IMR-90 (cell line): ENCODE results near the gene KRTAP12-1. TPM values are rescaled to one million over a fixed set of nuclear protein-coding genes. Genes with fewer than 3 reads are reported as not detected.

Experiments
- ATAC-seq: fragments of 200-7000 bp; cut with Tn5 transposase; 2 replicates; pipeline ENCODE4 v1.9.1; 2020; ENCODE audit warnings: low read depth, mild to moderate bottlenecking, moderate library complexity
- BruUV-seq: library from RNA; stranded (reverse); fragments of 400-500 nt; replicated peaks from 2 replicates; lab custom pipeline; 2021; lab: Mats Ljungman, UMichigan
- CTCF ChIA-PET: fragments of 300-600 bp; formaldehyde crosslinking; extraction: SDS; loops from one replicate; lab custom pipeline; 2021; ENCODE audit warnings: antibody characterized with exemption; lab: Yijun Ruan, JAX
- POLR2A ChIA-PET: fragments of 300-600 bp; sonication (Branson Sonifier 250); formaldehyde crosslinking; loops from one replicate; lab custom pipeline; 2022; ENCODE audit warnings: antibody characterized with exemption; ENCODE audit not compliant: unreplicated experiment; lab: Charles Lee
- DNase-seq: peaks from one replicate; pipeline ENCODE4 v3.0.0; 2013
- H2AFZ ChIP-seq: replicated peaks from 2 replicates; pipeline ENCODE3; 2013; ENCODE audit warnings: low read length, mild to moderate bottlenecking; ENCODE audit not compliant: poor library complexity
- H2AK5ac ChIP-seq: 2 replicates; pipeline ENCODE4 v1.6.1; 2013; ENCODE audit warnings: low read depth, low read length, inconsistent platforms
- H2AK9ac ChIP-seq: replicated peaks from 2 replicates; pipeline ENCODE3; 2013; ENCODE audit warnings: mild to moderate bottlenecking, low read depth, low read length, moderate library complexity; ENCODE audit not compliant: poor library complexity
- H2BK120ac ChIP-seq: 2 replicates; pipeline ENCODE4 v1.6.1; 2013; ENCODE audit warnings: low read depth, low read length, inconsistent platforms
- H2BK15ac ChIP-seq: 3 replicates; pipeline ENCODE4 v1.6.1; 2013; ENCODE audit warnings: low read depth, low read length, inconsistent platforms
- H2BK20ac ChIP-seq: 2 replicates; pipeline ENCODE4 v1.6.1; 2013; ENCODE audit warnings: low read depth, mild to moderate bottlenecking, inconsistent platforms, low read length, moderate library complexity
- H2BK5ac ChIP-seq: 2 replicates; pipeline ENCODE4 v1.6.1; 2013; ENCODE audit warnings: mild to moderate bottlenecking, low read depth, low read length, inconsistent platforms; ENCODE audit not compliant: poor library complexity, severe bottlenecking
- H3K14ac ChIP-seq: replicated peaks from 2 replicates; pipeline ENCODE4 v1.6.1; 2013; ENCODE audit warnings: low read depth, low read length, inconsistent platforms
- H3K18ac ChIP-seq: 2 replicates; pipeline ENCODE4 v1.6.1; 2013; ENCODE audit warnings: low read depth, low read length, control low read depth
- H3K23ac ChIP-seq: 2 replicates; pipeline ENCODE4 v1.6.1; 2013; ENCODE audit warnings: low read depth, low read length, inconsistent platforms
- H3K27ac ChIP-seq: 2 replicates; pipeline ENCODE4 v1.5.1; 2013; ENCODE audit warnings: mild to moderate bottlenecking, control low read depth, low read length; ENCODE audit not compliant: insufficient read depth
- H3K27me3 ChIP-seq: 2 replicates; pipeline ENCODE4 v1.6.1; 2013; ENCODE audit warnings: low read length; ENCODE audit not compliant: control insufficient read depth, insufficient read depth
- H3K36me3 ChIP-seq: 2 replicates; pipeline ENCODE4 v1.6.1; 2013; ENCODE audit warnings: low read length, mixed read lengths; ENCODE audit not compliant: control insufficient read depth, insufficient read depth
- H3K4ac ChIP-seq: 2 replicates; pipeline ENCODE4 v1.6.1; 2013; ENCODE audit warnings: low read depth, low read length, inconsistent platforms
- H3K4me1 ChIP-seq: 2 replicates; pipeline ENCODE4 v1.6.1; 2013; ENCODE audit warnings: low read length, mixed read lengths; ENCODE audit not compliant: control insufficient read depth, insufficient read depth
- H3K4me2 ChIP-seq: 2 replicates; pipeline ENCODE4 v1.6.1; 2013; ENCODE audit warnings: low read depth, mild to moderate bottlenecking, control low read depth, low read length, moderate library complexity
- H3K4me3 ChIP-seq: 2 replicates; pipeline ENCODE4 v1.5.1; 2013; ENCODE audit warnings: low read depth, mild to moderate bottlenecking, control low read depth, low read length, moderate library complexity; ENCODE audit not compliant: insufficient read depth
- H3K56ac ChIP-seq: 2 replicates; pipeline ENCODE4 v1.6.1; 2013; ENCODE audit warnings: low read length, inconsistent platforms; ENCODE audit not compliant: insufficient read depth; ENCODE audit errors: extremely low read depth
- H3K79me1 ChIP-seq, 2 experiments: 2 replicates each; pipeline ENCODE4 v1.6.1; 2013; ENCODE audit warnings: low read length in 2 of 2, inconsistent platforms in 1 of 2, low read depth in 1 of 2
- H3K9ac ChIP-seq: 2 replicates; pipeline ENCODE4 v1.6.1; 2013; ENCODE audit warnings: low read depth, low read length, control low read depth
- H3K9me1 ChIP-seq: 2 replicates; pipeline ENCODE4 v1.6.1; 2013; ENCODE audit warnings: low read length, inconsistent platforms; ENCODE audit not compliant: insufficient read depth
- H3K9me3 ChIP-seq: 2 replicates; pipeline ENCODE4 v1.6.1; 2013; ENCODE audit warnings: low read length; ENCODE audit not compliant: control insufficient read depth, insufficient read depth
- H4K20me1 ChIP-seq: 2 replicates; pipeline ENCODE4 v1.6.1; 2013; ENCODE audit warnings: low read length, inconsistent platforms; ENCODE audit not compliant: insufficient read depth
- H4K5ac ChIP-seq: 2 replicates; pipeline ENCODE4 v1.6.1; 2013; ENCODE audit warnings: mild to moderate bottlenecking, low read depth, low read length, control low read depth
- H4K8ac ChIP-seq, 2 experiments: 2 replicates each; pipeline ENCODE4 v1.6.1; 2013; ENCODE audit warnings: low read depth in 2 of 2, low read length in 2 of 2, control low read depth in 1 of 2, inconsistent platforms in 1 of 2
- H4K91ac ChIP-seq: 2 replicates; pipeline ENCODE4 v1.6.1; 2013; ENCODE audit warnings: low read depth, low read length, inconsistent platforms; ENCODE audit not compliant: insufficient read depth
- BHLHE40 ChIP-seq: fragments of 150-350 bp; IDR thresholded peaks from 2 replicates; pipeline ENCODE4 v1.6.1; 2016; ENCODE audit warnings: mild to moderate bottlenecking, low read depth, low read length
- ELK1 ChIP-seq: fragments of 150-350 bp; IDR thresholded peaks from 2 replicates; pipeline ENCODE4 v1.6.1; 2016; ENCODE audit warnings: low read depth, mild to moderate bottlenecking, low read length, moderate library complexity, borderline replicate concordance
- MAZ ChIP-seq: IDR thresholded peaks from 2 replicates; pipeline ENCODE4 v1.6.1; 2012; ENCODE audit warnings: low read depth, mild to moderate bottlenecking, low read length, improper control_type of control experiment, moderate library complexity, borderline replicate concordance
- RCOR1 ChIP-seq: IDR thresholded peaks from 2 replicates; pipeline ENCODE4 v1.6.1; 2012; ENCODE audit warnings: mild to moderate bottlenecking, low read length, improper control_type of control experiment; ENCODE audit not compliant: insufficient replicate concordance
- RFX5 ChIP-seq: IDR thresholded peaks from 2 replicates; pipeline ENCODE4 v1.8.0; 2012; ENCODE audit warnings: low read depth, mild to moderate bottlenecking, low read length, moderate library complexity
- SMC3 ChIP-seq: fragments of 150-350 bp; IDR thresholded peaks from 2 replicates; pipeline ENCODE4 v1.6.1; 2016; ENCODE audit warnings: low read depth, mild to moderate bottlenecking, antibody characterized with exemption, low read length, moderate library complexity
- USF2 ChIP-seq: fragments of 150-350 bp; IDR thresholded peaks from 2 replicates; pipeline ENCODE4 v1.6.1; 2017; ENCODE audit warnings: mild to moderate bottlenecking, antibody characterized with exemption, low read length, low read depth
- WGBS, 2 experiments: methylation state at CpG; one replicate each; pipeline versions ENCODE4 v1.1.5 to v1.1.7; 2013; ENCODE audit warnings: missing lambda C conversion rate in 2 of 2; ENCODE audit not compliant: insufficient read length in 1 of 2; ENCODE audit errors: extremely low coverage in 2 of 2; 5-methylcytosine and 5-hydroxymethylcytosine counted together
- dilution Hi-C: fragments of 300-500 bp; cut with HindIII; formaldehyde crosslinking; loops from one replicate; pipeline ENCODE4 v1.14.3; 2018; ENCODE audit warnings: low sequenced_read_pairs; ENCODE audit not compliant: unreplicated experiment
- in situ Hi-C: fragments of 300-500 bp; cut with MboI; formaldehyde crosslinking; loops from 3 replicates; pipeline ENCODE4 v1.14.3; 2019; ENCODE audit warnings: low sequenced_read_pairs, inconsistent platforms, mixed read lengths
- intact Hi-C: fragments of 100-400 bp; cut with micrococcal nuclease; formaldehyde crosslinking; loops from 2 replicates; pipeline ENCODE4 v1.10.0; 2022
- polyA plus RNA-seq, 3 experiments: library from polyadenylated mRNA; depleted of rRNA; stranded (reverse); fragments of >200 nt; gene quantifications; 2 replicates each; pipeline ENCODE4 v1.2.3, GENCODE V29; 2012; ENCODE audit warnings: low replicate concordance in 1 of 3
- total RNA-seq: library from RNA; depleted of rRNA; stranded (reverse); fragments of >200 nt; gene quantifications from 2 replicates; pipeline ENCODE4 v1.2.3, GENCODE V29; 2012
- TF ChIP-seq, protein P1 (sequence below): conservative IDR thresholded peaks from 2 replicates; pipeline ENCODE4 v1.5.1; 2012; ENCODE audit warnings: mild to moderate bottlenecking, low read depth, low read length, improper control_type of control experiment

KRTAP12-1 gene
- total and polyA plus RNA-seq, 2 of the 4 experiments (the other 2 are of a cell fraction): not detected

DNA sequence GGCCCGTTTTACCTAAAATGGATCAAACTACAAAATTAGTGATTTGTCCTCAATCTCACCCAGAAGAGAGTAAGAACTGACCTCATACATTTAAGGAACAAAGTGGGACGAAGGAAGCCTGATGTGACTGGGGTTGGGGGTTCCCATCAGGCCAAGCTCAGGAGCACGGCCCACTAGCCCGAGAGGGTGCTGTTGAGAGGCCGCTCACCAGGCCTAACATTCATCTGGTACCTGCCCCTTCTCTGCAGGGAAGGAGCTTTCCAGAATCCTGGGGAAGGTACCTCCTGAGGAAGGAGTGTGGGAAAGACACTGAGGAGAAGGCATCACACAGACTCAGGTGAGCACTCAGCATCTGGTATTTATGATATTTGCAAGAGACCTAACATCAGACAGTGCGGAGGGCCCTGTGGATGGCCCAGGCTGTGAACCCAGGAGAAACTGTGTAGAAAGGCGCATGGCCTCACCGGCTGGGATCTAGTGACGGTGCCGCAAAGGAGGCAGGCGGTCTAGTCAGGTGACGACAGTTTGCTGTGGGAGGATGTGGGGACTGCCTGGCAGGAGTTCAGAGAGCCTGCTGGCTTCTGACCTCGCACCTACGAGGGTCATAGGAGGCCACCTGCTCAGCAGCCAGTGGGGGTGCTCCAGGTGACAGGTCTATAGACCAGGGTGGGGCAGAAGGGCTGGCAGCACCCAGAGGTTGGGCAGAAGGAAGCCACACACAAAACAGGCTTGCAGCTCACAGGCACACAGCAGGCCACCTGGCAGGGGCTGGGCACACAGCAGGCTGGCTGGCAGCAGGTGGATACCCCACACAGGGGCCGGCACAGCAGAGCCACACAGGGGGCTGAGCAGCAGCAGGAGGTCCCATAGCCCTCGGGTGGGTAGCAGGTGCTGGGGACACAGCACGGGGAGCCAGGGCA is 28.0 kb downstream of the KRTAP12-1 start:
- Histone ChIP-seq H3K18ac (no peak overlapping the region), H3K56ac (no peak overlapping the region), H3K9ac (no peak overlapping the region), H4K8ac (no peak overlapping the region), H3K23ac (no peak overlapping the region), H3K36me3 (no peaks in the 10 kb centered on the region), H3K4me1 (no peaks in the 10 kb centered on the region), H3K27ac (no peak overlapping the region), H3K79me1 (no peaks in the 10 kb centered on the region), H3K4me2 (no peak overlapping the region), H2BK20ac (no peak overlapping the region), H3K4ac (no peak overlapping the region), H3K9me1 (no peaks in the 10 kb centered on the region), H3K4me3 (no peak overlapping the region), H4K20me1 (no peaks in the 10 kb centered on the region), H2BK15ac (no peak overlapping the region), H4K91ac (no peak overlapping the region), H2AFZ (no peak overlapping the region), H2BK120ac (no peak overlapping the region), H4K5ac (no peak overlapping the region), H2AK9ac (no peak overlapping the region), H2BK5ac (no peak overlapping the region), H3K9me3 (peaks cover 5% of the 10 kb centered on the region), H2AK5ac (no peak overlapping the region), H3K14ac (no peak overlapping the region), H3K27me3 (peaks cover under 1% of the 10 kb centered on the region; the same call in 1 of the 2 replicates)
- no peak for DNase-seq
- no TSS peak for BruUV-seq
- ATAC-seq: no peak
- in situ Hi-C loops: no loop called here
- TF ChIP-seq BHLHE40 (no peak), MAZ (no peak), SMC3 (no peak), RFX5 (no peak), RCOR1 (no peak), ELK1 (no peak), USF2 (no peak)
- TF ChIP-seq, protein P1, sequence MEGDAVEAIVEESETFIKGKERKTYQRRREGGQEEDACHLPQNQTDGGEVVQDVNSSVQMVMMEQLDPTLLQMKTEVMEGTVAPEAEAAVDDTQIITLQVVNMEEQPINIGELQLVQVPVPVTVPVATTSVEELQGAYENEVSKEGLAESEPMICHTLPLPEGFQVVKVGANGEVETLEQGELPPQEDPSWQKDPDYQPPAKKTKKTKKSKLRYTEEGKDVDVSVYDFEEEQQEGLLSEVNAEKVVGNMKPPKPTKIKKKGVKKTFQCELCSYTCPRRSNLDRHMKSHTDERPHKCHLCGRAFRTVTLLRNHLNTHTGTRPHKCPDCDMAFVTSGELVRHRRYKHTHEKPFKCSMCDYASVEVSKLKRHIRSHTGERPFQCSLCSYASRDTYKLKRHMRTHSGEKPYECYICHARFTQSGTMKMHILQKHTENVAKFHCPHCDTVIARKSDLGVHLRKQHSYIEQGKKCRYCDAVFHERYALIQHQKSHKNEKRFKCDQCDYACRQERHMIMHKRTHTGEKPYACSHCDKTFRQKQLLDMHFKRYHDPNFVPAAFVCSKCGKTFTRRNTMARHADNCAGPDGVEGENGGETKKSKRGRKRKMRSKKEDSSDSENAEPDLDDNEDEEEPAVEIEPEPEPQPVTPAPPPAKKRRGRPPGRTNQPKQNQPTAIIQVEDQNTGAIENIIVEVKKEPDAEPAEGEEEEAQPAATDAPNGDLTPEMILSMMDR: no peak
- dilution Hi-C loops: no loop called here
- POLR2A ChIA-PET: no interaction called here
- CTCF ChIA-PET: no interaction called here
- intact Hi-C loops: loop anchor here (10.0 kb wide), 1 partner anchor 61 kb away; the partner anchor contains the start of gene TSPEAR
- WGBS, 2 experiments: 55% methylated on average over 14 of the region's 17 CpGs; no CpG with 5 or more reads in 1 of the 2 experiments
